Sigmoid colon (tissue), 7 donors: Measurements from ENCODE around the gene RCN1. TPM values are rescaled to one million over a fixed set of nuclear protein-coding genes. Genes with fewer than 3 reads are reported as not detected.

ENCODE experiments used
- DNase-seq: peaks from one replicate; pipeline ENCODE4 v3.0.0-alpha.2; 2019
- H3K27ac ChIP-seq, 4 donors: fragments of 200-600 bp; sonication (generic); one replicate each; pipeline ENCODE4 v1.5.1; 2016 to 2019; ENCODE audit warnings: mild to moderate bottlenecking in 1 of 4
- H3K27me3 ChIP-seq, 3 donors: fragments of 200-600 bp; sonication (generic); one replicate each; pipeline ENCODE4 v1.5.1; 2019; ENCODE audit warnings: mild to moderate bottlenecking in 1 of 3
- H3K36me3 ChIP-seq, 4 donors: fragments of 200-600 bp; sonication (generic); one replicate each; pipeline ENCODE4 v1.5.1; 2016 to 2019
- H3K4me1 ChIP-seq, 4 donors: fragments of 200-600 bp; sonication (generic); one replicate each; pipeline ENCODE4 v1.5.1; 2017 to 2019
- H3K4me3 ChIP-seq, 4 donors: fragments of 200-600 bp; sonication (generic); one replicate each; pipeline ENCODE4 v1.5.1; 2017 to 2019; ENCODE audit warnings: mild to moderate bottlenecking in 2 of 4, moderate library complexity in 1 of 4
- H3K9me3 ChIP-seq, 4 donors: fragments of 200-600 bp in 3 of 4; sonication (generic) in 3 of 4; one replicate each; pipeline versions ENCODE4 v1.5.1 to v1.6.1; 2013 to 2019
- CTCF ChIP-seq, 4 experiments: fragments of 450-650 bp in 3 of 4; fragments of 200-600 bp in 1 of 4; IDR thresholded peaks; one replicate each; pipeline ENCODE4 v1.5.1; 2016 to 2019; ENCODE audit warnings: antibody characterized with exemption in 4 of 4, mild to moderate bottlenecking in 3 of 4, moderate library complexity in 2 of 4
- EP300 ChIP-seq, 4 donors: sonication (generic); formaldehyde crosslinking; IDR thresholded peaks; one replicate each; pipeline ENCODE4 v1.6.1; 2017; ENCODE audit warnings: antibody characterized with exemption in 4 of 4
- POLR2A ChIP-seq, 2 donors: fragments of 450-650 bp; IDR thresholded peaks; one replicate each; pipeline ENCODE4 v1.6.1; 2016; ENCODE audit warnings: antibody characterized with exemption in 2 of 2, mild to moderate bottlenecking in 2 of 2, moderate library complexity in 2 of 2
- POLR2AphosphoS5 ChIP-seq, 4 donors: sonication (generic); formaldehyde crosslinking; IDR thresholded peaks; one replicate each; pipeline ENCODE4 v1.6.1; 2017; ENCODE audit warnings: antibody characterized with exemption in 4 of 4
- WGBS, 2 donors: extraction: QIAGEN DNeasy Blood & Tissue Kit; methylation state at CpG; one replicate each; pipeline ENCODE4 v1.1.7; 2013; 5-methylcytosine and 5-hydroxymethylcytosine counted together
- intact Hi-C: fragments of 100-400 bp; cut with DNase I; formaldehyde crosslinking; loops from one replicate; pipeline ENCODE4 v1.15.1; 2023
- polyA plus RNA-seq, 3 donors: library from polyadenylated mRNA; stranded (reverse); fragments of 200-250 nt; gene quantifications; one replicate each; pipeline ENCODE4 v1.2.3, GENCODE V29; 2013
- total RNA-seq, 4 donors: library from RNA; depleted of rRNA; stranded (reverse); fragments of >200 nt; gene quantifications; one replicate each; pipeline ENCODE4 v1.1.0, GENCODE V29; 2016
- donor health status: healthy with polysubstance abuse.
- donor health status: Bipolar disorder and iron deficiency.
- donor health status: healthy.

RCN1 gene
- total and polyA plus RNA-seq, 7 donors = 9.7 to 58.4 (median 34.1) TPM

- intact Hi-C loops = no loop called here
- no peaks in the 10 kb centered on the region for H3K27me3 ChIP-seq
- no peak overlapping the region for H3K4me3 ChIP-seq
- no peak overlapping the region for H3K27ac ChIP-seq
- DNase-seq = no peak
- 30 to 68% methylated on average over 6 of the region's 6 CpGs for WGBS, 2 donors
- TF ChIP-seq CTCF (IDR thresholded peaks at IDR 0.05) = no peak
- TF ChIP-seq EP300 (IDR thresholded peaks at IDR 0.05) = no peak
- TF ChIP-seq POLR2AphosphoS5 (IDR thresholded peaks at IDR 0.05) = no peak
- no peak for TF ChIP-seq POLR2A (IDR thresholded peaks at IDR 0.05)
- H3K36me3 ChIP-seq = no peaks in the 10 kb centered on the region
- peaks cover 0 to 3% (median 0%) of the 10 kb centered on the region in 4 donors for H3K4me1 ChIP-seq
- no peaks in the 10 kb centered on the region for H3K9me3 ChIP-seq
Measured at GRCh38 chr11:32141745-32142546, 51.1 kb downstream of the RCN1 start.

- no peak for DNase-seq
- 93% methylated on average over 8 of the region's 8 CpGs for WGBS, 2 donors
- intact Hi-C loops = no loop called here
Measured at GRCh38 chr11:32143378-32143777, 52.5 kb downstream of the RCN1 start.

GRCh38 chr11:32145282-32145681 lies 54.4 kb downstream of the RCN1 start:
- H3K4me3 ChIP-seq = no peak overlapping the region
- no peaks in the 10 kb centered on the region for H3K9me3 ChIP-seq
- H3K27ac ChIP-seq = no peak overlapping the region
- TF ChIP-seq POLR2A (IDR thresholded peaks at IDR 0.05) (no peak), POLR2AphosphoS5 (IDR thresholded peaks at IDR 0.05) (no peak), EP300 (IDR thresholded peaks at IDR 0.05) (no peak), CTCF (IDR thresholded peaks at IDR 0.05) (no peak)
- intact Hi-C loops = no loop called here
- WGBS, 2 donors = 22 to 69% methylated on average over 3 of the region's 3 CpGs
- no peak for DNase-seq
- H3K4me1 ChIP-seq = no peaks in the 10 kb centered on the region
- no peaks in the 10 kb centered on the region for H3K36me3 ChIP-seq
- no peaks in the 10 kb centered on the region for H3K27me3 ChIP-seq

More at GRCh38 chr11:32143378-32143777, 52.5 kb downstream of the RCN1 start:
- H3K27ac ChIP-seq = no peak overlapping the region
- H3K36me3 ChIP-seq = no peaks in the 10 kb centered on the region
- H3K27me3 ChIP-seq = no peaks in the 10 kb centered on the region
- TF ChIP-seq EP300 (IDR thresholded peaks at IDR 0.05) (no peak), CTCF (IDR thresholded peaks at IDR 0.05) (no peak), POLR2AphosphoS5 (IDR thresholded peaks at IDR 0.05) (no peak), POLR2A (IDR thresholded peaks at IDR 0.05) (no peak)
- no peaks in the 10 kb centered on the region for H3K4me1 ChIP-seq
- H3K9me3 ChIP-seq = no peaks in the 10 kb centered on the region
- no peak overlapping the region for H3K4me3 ChIP-seq

- H3K27me3 ChIP-seq = no peaks in the 10 kb centered on the region
- 60 to 66% methylated on average over 4 of the region's 4 CpGs for whole genome bisulfite sequencing, 2 donors
- no peak for DNase-seq
- H3K4me3 ChIP-seq = no peak overlapping the region
- TF ChIP-seq POLR2AphosphoS5 (IDR thresholded peaks at IDR 0.05) (no peak), POLR2A (IDR thresholded peaks at IDR 0.05) (no peak), EP300 (IDR thresholded peaks at IDR 0.05) (no peak), CTCF (IDR thresholded peaks at IDR 0.05) (no peak)
- H3K9me3 ChIP-seq = no peaks in the 10 kb centered on the region
- intact Hi-C loops = no loop called here
- H3K4me1 ChIP-seq = no peaks in the 10 kb centered on the region
- H3K27ac ChIP-seq = no peak overlapping the region
- H3K36me3 ChIP-seq = no peaks in the 10 kb centered on the region
Measured at GRCh38 chr11:32148895-32149294, 58.0 kb downstream of the RCN1 start.
